GM13977 (cell line): ENCODE results near the gene MICAL1.

Experiments
- DNase-seq: peaks from one replicate; pipeline ENCODE4 v3.0.0; 2012; ENCODE audit warnings: low spot score
- in situ Hi-C: fragments of 300-500 bp; cut with MboI; formaldehyde crosslinking; loops from one replicate; pipeline ENCODE4 v1.12.0; 2022; ENCODE audit warnings: low sequenced_read_pairs, low pct_unique_long_range_greater_than_20kb, mixed read lengths, inconsistent platforms; ENCODE audit not compliant: unreplicated experiment
- TF ChIP-seq, protein P1 (sequence below): IDR thresholded peaks from 2 replicates; pipeline ENCODE4 v1.5.1; 2012; ENCODE audit warnings: mild to moderate bottlenecking, control low read depth; ENCODE audit not compliant: insufficient read depth; ENCODE audit errors: extremely low read depth, missing control alignments

The MICAL1 gene

GRCh38 chr6:109453594-109454495 lies 1.7 kb downstream of the MICAL1 start:
- in situ Hi-C loops, result no loop called here
- TF ChIP-seq, protein P1, sequence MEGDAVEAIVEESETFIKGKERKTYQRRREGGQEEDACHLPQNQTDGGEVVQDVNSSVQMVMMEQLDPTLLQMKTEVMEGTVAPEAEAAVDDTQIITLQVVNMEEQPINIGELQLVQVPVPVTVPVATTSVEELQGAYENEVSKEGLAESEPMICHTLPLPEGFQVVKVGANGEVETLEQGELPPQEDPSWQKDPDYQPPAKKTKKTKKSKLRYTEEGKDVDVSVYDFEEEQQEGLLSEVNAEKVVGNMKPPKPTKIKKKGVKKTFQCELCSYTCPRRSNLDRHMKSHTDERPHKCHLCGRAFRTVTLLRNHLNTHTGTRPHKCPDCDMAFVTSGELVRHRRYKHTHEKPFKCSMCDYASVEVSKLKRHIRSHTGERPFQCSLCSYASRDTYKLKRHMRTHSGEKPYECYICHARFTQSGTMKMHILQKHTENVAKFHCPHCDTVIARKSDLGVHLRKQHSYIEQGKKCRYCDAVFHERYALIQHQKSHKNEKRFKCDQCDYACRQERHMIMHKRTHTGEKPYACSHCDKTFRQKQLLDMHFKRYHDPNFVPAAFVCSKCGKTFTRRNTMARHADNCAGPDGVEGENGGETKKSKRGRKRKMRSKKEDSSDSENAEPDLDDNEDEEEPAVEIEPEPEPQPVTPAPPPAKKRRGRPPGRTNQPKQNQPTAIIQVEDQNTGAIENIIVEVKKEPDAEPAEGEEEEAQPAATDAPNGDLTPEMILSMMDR, result no peak
- no peak for DNase-seq

GRCh38 chr6:109453156-109453555 lies 2.4 kb downstream of the MICAL1 start:
- DNase-seq, result no peak
- in situ Hi-C loops, result no loop called here
- TF ChIP-seq, protein P1, result no peak

GRCh38 chr6:109452181-109452580 lies 3.4 kb downstream of the MICAL1 start:
- in situ Hi-C loops, result no loop called here
- no peak for DNase-seq
- TF ChIP-seq, protein P1, result no peak

- TF ChIP-seq, protein P1, result no peak
- in situ Hi-C loops, result no loop called here
- DNase-seq, result no peak
These were observed 4.2 kb downstream of the MICAL1 start for GRCh38 chr6:109451376-109451775.

GRCh38 chr6:109450801-109451200 lies 4.8 kb downstream of the MICAL1 start:
- in situ Hi-C loops, result no loop called here
- DNase-seq, result no peak
- TF ChIP-seq, protein P1, result no peak

DNA sequence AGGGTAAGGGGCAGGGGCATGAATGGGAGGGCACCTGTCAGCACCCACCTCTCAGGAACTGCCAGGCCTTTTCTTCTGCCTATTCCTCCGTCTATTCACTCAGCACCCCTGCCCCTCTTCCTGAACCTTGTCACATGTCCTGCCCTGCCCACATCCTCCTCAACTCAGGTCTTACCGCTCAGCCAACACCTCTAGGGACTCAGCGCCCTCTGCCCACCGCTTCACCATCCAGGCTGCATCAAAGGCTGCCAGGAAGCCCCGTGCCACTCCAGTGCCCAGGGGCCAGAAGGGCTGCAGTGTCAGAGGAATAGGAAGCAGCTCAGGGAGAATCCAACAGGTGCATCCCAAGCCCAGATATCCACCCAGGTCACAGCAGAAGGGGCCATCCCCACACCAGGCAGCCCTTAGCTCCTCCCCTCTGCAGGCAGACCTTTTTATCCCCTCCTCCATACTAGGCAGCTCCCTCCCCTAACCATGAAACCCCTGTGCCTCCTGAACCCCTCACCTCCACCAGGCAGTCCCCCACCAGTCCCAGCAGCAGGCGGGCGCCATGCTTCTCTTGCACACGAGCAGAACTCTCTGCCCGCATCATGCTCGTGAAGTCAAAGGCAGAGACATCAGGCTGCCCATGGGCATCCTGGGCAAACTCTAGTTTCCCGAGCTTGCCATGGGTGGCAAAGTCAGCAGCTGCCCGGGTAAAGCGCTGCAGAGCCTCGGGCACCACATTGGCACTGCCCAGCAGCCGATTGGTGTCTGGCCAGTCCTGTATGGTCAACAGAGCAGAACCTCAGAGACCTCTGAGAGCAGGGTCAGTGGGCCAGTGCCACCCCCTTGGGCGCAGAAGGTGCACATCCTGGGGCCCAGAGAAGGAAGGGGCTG lies 5.5 kb downstream of the MICAL1 start:
- TF ChIP-seq, protein P1, result no peak
- DNase-seq, result no peak
- in situ Hi-C loops, result no loop called here
